ENCODE data around the gene IGSF8. TPM values are rescaled to one million over a fixed set of nuclear protein-coding genes. Genes with fewer than 3 reads are reported as not detected.

IGSF8 gene
- total RNA-seq, 1 experiment from 2014 or later: 56.2 TPM

DNA sequence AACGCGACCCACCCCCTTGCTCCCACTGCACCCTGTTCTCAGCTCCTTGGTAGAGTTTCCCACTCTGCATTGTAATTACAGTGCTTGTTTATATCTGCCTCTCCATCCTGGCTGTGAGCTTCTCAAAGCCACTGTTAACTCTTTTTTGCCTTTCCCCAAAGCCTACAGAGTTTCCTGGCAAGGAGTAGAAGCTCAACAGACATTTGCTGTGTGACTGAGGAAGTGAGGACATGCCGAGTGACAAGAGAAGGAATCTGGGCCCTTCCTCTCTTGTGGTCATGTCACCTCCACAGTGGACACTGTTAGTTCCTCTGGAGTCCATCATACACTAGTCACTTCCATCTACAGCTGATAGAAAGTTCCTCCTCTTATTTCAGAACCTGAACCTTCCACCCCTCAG lies 6.1 kb upstream of the IGSF8 start:
- H2BK5ac ChIP-seq (ENCODE audit: insufficient read length, low read length): no peak overlapping the region
- Mint-ChIP-seq H3K27me3 (ENCODE audit: low read depth) (peaks cover 10% of the 10 kb centered on the region), H3K27ac (peak overlapping the region in 1 of 3 experiments; percentile 43; a peak in 1 of 7 replicates), H3K4me1 (peaks cover 33 to 51% of the 10 kb centered on the region in 2 experiments), H3K9me3 (no peaks in the 10 kb centered on the region; a peak in 1 of 5 replicates), H3K4me3 (no peak overlapping the region), H3K36me3 (ENCODE audit: insufficient read depth in 1 of 3, low read depth in 3 of 3) (no peaks in the 10 kb centered on the region; a peak in 1 of 7 replicates)
- no peak overlapping the region for H2BK12ac ChIP-seq (ENCODE audit: insufficient read length, low read depth, low read length)
- H3K4me2 ChIP-seq (ENCODE audit: insufficient read depth, insufficient read length, low read length): no peak overlapping the region
- no peak overlapping the region for H3K18ac ChIP-seq (ENCODE audit: insufficient read length, low read depth, low read length)
- no peak overlapping the region for H2BK120ac ChIP-seq (ENCODE audit: low read depth, low read length, poor library complexity, severe bottlenecking)
- H3K9ac ChIP-seq (ENCODE audit: extremely low read depth, insufficient read length, low read length): no peak overlapping the region
- H3K27ac ChIP-seq (ENCODE audit: insufficient read length, low read depth, low read length): no peak overlapping the region
- H3T11ph ChIP-seq (ENCODE audit: low read length): no peak overlapping the region
- H3K4me1 ChIP-seq (ENCODE audit: insufficient read depth, low read length): peaks cover 4% of the 10 kb centered on the region; the same call in 1 of the 2 replicates
- no peak overlapping the region for H4K5ac ChIP-seq (ENCODE audit: insufficient read length, low read depth, low read length)
- H3K9me3 ChIP-seq (ENCODE audit: control insufficient read depth, low read depth, low read length): no peaks in the 10 kb centered on the region
- H3K27me3 ChIP-seq (ENCODE audit: insufficient read depth, low read length): no peaks in the 10 kb centered on the region
- DNase-seq: no peak
- H2AFZ ChIP-seq (ENCODE audit: low read length): no peak overlapping the region
- H4K91ac ChIP-seq (ENCODE audit: insufficient read length, low read depth, low read length): no peak overlapping the region
- H3K79me2 ChIP-seq (ENCODE audit: insufficient read depth, low read length): no peaks in the 10 kb centered on the region
- H4K8ac ChIP-seq (replicated peaks; ENCODE audit: insufficient read length, low read depth, low read length): no peak overlapping the region
- H2AK5ac ChIP-seq (ENCODE audit: insufficient read length, low read length): no peak overlapping the region
- no peak overlapping the region for H3K4ac ChIP-seq (ENCODE audit: low read depth, low read length)
- H2BK15ac ChIP-seq (ENCODE audit: low read depth, low read length): no peak overlapping the region
- WGBS (ENCODE audit: extremely low coverage, insufficient read length, low lambda C conversion rate): no CpG with 5 or more reads among the region's 3 CpGs
- no peak overlapping the region for H2BK20ac ChIP-seq (ENCODE audit: low read depth, low read length, poor library complexity, severe bottlenecking)
- no peak overlapping the region for H3K23ac ChIP-seq (ENCODE audit: insufficient read length, low read depth, low read length)
- H3K56ac ChIP-seq (ENCODE audit: insufficient read length, low read depth, low read length): no peak overlapping the region
- no peak overlapping the region for H3K14ac ChIP-seq (ENCODE audit: insufficient read depth, low read length)
- no peaks in the 10 kb centered on the region for H4K20me1 ChIP-seq (ENCODE audit: control insufficient read depth, insufficient read depth, insufficient read length)
- no peaks in the 10 kb centered on the region for H3K79me1 ChIP-seq (ENCODE audit: insufficient read depth, low read depth, low read length, poor library complexity, severe bottlenecking)
- no peaks in the 10 kb centered on the region for H3K23me2 ChIP-seq (ENCODE audit: insufficient read length, low read depth, low read length, poor library complexity, severe bottlenecking)
- TF ChIP-seq, protein P1, sequence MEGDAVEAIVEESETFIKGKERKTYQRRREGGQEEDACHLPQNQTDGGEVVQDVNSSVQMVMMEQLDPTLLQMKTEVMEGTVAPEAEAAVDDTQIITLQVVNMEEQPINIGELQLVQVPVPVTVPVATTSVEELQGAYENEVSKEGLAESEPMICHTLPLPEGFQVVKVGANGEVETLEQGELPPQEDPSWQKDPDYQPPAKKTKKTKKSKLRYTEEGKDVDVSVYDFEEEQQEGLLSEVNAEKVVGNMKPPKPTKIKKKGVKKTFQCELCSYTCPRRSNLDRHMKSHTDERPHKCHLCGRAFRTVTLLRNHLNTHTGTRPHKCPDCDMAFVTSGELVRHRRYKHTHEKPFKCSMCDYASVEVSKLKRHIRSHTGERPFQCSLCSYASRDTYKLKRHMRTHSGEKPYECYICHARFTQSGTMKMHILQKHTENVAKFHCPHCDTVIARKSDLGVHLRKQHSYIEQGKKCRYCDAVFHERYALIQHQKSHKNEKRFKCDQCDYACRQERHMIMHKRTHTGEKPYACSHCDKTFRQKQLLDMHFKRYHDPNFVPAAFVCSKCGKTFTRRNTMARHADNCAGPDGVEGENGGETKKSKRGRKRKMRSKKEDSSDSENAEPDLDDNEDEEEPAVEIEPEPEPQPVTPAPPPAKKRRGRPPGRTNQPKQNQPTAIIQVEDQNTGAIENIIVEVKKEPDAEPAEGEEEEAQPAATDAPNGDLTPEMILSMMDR (conservative IDR thresholded peaks at IDR 0.05): no peak

All from H9 (cell line).